Astrocyte of the cerebellum (primary cell): ENCODE data around the gene ANLN.
"Not testable (repeated sequence)": the region's sequence is repeated elsewhere in the genome, so short reads cannot be mapped to it uniquely, and the experiment has no call there.

Source experiments
- DNase-seq: peaks from one replicate; pipeline ENCODE4 v3.0.0-alpha.2; 2011; ENCODE audit warnings: low read depth
- H3K4me3 ChIP-seq: 2 replicates; pipeline ENCODE4 v1.5.1; 2011; ENCODE audit warnings: mild to moderate bottlenecking, low read depth, low read length, moderate library complexity
- CTCF ChIP-seq: IDR thresholded peaks from 2 replicates; pipeline ENCODE4 v1.5.1; 2012; ENCODE audit warnings: low read length, low read depth, moderate library complexity, mild to moderate bottlenecking; ENCODE audit errors: missing control alignments
- in situ Hi-C: cut with HindIII; loops from 2 replicates; pipeline ENCODE4 v1.10.0; 2017; ENCODE audit warnings: low sequenced_read_pairs

ANLN gene

GRCh38 chr7:36456548-36456947, 66.9 kb downstream of the ANLN start:
- no peak overlapping the region for H3K4me3 ChIP-seq
- in situ Hi-C loops: no loop called here
- TF ChIP-seq CTCF: no peak
- DNase-seq: no peak

GRCh38 chr7:36459236-36459960, 69.7 kb downstream of the ANLN start:
- no peak overlapping the region for H3K4me3 ChIP-seq
- in situ Hi-C loops: no loop called here
- no peak for DNase-seq
- no peak for TF ChIP-seq CTCF

- H3K4me3 ChIP-seq: no peak overlapping the region
- no peak for DNase-seq
- no peak for TF ChIP-seq CTCF
- in situ Hi-C loops: no loop called here
Observed at GRCh38 chr7:36460811-36461429, 71.3 kb downstream of the ANLN start.

- no peak for DNase-seq
- no peak for TF ChIP-seq CTCF
- H3K4me3 ChIP-seq: no peak overlapping the region
- in situ Hi-C loops: no loop called here
Observed at GRCh38 chr7:36462551-36463137, 73.0 kb downstream of the ANLN start.

- no peak for DNase-seq
- no peak for TF ChIP-seq CTCF
- in situ Hi-C loops: no loop called here
- no peak overlapping the region for H3K4me3 ChIP-seq
Observed at GRCh38 chr7:36464271-36464670, 74.6 kb downstream of the ANLN start.

GRCh38 chr7:36466001-36466400, 76.3 kb downstream of the ANLN start:
- DNase-seq, in situ Hi-C loops, H3K4me3 ChIP-seq: not testable (repeated sequence)
